Measurements from ENCODE around the gene ANO10. TPM values are rescaled to one million over a fixed set of nuclear protein-coding genes. Genes with fewer than 3 reads are reported as not detected.

Gene ANO10
- total and polyA plus RNA-seq, 2 of the 8 experiments (the other 6 are each of a cell fraction or from before 2014, with no cell fraction given), result 38.0 to 53.2 TPM

DNA sequence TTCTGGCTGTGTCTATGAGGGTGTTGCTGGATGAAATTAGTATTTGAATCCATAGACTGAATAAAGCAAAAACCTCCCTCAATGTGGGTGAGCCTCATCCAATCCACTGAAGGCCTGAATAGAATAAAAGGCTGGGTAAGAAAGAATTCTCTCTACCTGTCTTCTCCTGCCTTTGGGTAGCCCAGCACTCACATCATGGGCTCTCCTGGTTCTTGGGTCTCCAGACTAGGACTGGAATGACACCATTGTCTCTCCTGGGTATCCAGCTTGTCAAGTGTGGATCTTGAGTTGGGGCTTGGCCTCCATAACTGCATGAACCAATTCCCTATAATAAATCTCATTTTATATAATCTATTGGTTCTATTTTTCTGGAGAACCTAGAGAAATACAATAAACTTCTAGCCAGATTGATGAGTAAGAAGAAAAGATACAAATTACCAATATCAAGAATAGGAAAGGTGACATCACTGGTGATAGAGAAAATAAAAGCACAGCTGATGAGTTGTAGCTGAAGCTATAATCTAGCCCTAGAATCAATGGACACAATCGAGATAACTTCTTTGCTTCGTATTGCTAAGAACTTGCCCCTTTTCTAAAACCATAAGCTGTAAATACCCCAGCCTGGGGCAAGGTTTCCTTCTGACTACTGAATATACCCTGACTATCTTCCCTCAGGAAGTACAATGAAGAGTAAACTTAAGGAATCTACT lies 106.4 kb downstream of the ANO10 start (continued):
- TF ChIP-seq, protein P1, sequence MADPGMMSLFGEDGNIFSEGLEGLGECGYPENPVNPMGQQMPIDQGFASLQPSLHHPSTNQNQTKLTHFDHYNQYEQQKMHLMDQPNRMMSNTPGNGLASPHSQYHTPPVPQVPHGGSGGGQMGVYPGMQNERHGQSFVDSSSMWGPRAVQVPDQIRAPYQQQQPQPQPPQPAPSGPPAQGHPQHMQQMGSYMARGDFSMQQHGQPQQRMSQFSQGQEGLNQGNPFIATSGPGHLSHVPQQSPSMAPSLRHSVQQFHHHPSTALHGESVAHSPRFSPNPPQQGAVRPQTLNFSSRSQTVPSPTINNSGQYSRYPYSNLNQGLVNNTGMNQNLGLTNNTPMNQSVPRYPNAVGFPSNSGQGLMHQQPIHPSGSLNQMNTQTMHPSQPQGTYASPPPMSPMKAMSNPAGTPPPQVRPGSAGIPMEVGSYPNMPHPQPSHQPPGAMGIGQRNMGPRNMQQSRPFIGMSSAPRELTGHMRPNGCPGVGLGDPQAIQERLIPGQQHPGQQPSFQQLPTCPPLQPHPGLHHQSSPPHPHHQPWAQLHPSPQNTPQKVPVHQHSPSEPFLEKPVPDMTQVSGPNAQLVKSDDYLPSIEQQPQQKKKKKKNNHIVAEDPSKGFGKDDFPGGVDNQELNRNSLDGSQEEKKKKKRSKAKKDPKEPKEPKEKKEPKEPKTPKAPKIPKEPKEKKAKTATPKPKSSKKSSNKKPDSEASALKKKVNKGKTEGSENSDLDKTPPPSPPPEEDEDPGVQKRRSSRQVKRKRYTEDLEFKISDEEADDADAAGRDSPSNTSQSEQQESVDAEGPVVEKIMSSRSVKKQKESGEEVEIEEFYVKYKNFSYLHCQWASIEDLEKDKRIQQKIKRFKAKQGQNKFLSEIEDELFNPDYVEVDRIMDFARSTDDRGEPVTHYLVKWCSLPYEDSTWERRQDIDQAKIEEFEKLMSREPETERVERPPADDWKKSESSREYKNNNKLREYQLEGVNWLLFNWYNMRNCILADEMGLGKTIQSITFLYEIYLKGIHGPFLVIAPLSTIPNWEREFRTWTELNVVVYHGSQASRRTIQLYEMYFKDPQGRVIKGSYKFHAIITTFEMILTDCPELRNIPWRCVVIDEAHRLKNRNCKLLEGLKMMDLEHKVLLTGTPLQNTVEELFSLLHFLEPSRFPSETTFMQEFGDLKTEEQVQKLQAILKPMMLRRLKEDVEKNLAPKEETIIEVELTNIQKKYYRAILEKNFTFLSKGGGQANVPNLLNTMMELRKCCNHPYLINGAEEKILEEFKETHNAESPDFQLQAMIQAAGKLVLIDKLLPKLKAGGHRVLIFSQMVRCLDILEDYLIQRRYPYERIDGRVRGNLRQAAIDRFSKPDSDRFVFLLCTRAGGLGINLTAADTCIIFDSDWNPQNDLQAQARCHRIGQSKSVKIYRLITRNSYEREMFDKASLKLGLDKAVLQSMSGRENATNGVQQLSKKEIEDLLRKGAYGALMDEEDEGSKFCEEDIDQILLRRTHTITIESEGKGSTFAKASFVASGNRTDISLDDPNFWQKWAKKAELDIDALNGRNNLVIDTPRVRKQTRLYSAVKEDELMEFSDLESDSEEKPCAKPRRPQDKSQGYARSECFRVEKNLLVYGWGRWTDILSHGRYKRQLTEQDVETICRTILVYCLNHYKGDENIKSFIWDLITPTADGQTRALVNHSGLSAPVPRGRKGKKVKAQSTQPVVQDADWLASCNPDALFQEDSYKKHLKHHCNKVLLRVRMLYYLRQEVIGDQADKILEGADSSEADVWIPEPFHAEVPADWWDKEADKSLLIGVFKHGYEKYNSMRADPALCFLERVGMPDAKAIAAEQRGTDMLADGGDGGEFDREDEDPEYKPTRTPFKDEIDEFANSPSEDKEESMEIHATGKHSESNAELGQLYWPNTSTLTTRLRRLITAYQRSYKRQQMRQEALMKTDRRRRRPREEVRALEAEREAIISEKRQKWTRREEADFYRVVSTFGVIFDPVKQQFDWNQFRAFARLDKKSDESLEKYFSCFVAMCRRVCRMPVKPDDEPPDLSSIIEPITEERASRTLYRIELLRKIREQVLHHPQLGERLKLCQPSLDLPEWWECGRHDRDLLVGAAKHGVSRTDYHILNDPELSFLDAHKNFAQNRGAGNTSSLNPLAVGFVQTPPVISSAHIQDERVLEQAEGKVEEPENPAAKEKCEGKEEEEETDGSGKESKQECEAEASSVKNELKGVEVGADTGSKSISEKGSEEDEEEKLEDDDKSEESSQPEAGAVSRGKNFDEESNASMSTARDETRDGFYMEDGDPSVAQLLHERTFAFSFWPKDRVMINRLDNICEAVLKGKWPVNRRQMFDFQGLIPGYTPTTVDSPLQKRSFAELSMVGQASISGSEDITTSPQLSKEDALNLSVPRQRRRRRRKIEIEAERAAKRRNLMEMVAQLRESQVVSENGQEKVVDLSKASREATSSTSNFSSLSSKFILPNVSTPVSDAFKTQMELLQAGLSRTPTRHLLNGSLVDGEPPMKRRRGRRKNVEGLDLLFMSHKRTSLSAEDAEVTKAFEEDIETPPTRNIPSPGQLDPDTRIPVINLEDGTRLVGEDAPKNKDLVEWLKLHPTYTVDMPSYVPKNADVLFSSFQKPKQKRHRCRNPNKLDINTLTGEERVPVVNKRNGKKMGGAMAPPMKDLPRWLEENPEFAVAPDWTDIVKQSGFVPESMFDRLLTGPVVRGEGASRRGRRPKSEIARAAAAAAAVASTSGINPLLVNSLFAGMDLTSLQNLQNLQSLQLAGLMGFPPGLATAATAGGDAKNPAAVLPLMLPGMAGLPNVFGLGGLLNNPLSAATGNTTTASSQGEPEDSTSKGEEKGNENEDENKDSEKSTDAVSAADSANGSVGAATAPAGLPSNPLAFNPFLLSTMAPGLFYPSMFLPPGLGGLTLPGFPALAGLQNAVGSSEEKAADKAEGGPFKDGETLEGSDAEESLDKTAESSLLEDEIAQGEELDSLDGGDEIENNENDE (IDR thresholded peaks at IDR 0.05; ENCODE audit: insufficient replicate concordance, low read length), result no peak
- TF ChIP-seq CBX8 (IDR thresholded peaks at IDR 0.05; ENCODE audit: borderline replicate concordance, low read depth, low read length) (no peak), POLR2A (IDR thresholded peaks at IDR 0.05; ENCODE audit: control extremely low read depth in 1 of 2, low read depth in 2 of 2, low read length in 2 of 2) (no peak), RFX5 (IDR thresholded peaks at IDR 0.05; ENCODE audit: borderline replicate concordance, low read depth, low read length) (no peak), CHD2 (IDR thresholded peaks at IDR 0.05; ENCODE audit: low read length) (no peak), EP300 (IDR thresholded peaks at IDR 0.05; ENCODE audit: borderline replicate concordance in 1 of 2, low read depth in 2 of 2, low read length in 2 of 2) (no peak)

All from H1 (cell line).